Neural progenitor cell (in vitro differentiated cells): ENCODE measurements around the gene SKAP2.

Experiments used
- CTCF ChIP-seq: fragments of 200-600 bp; sonication (generic); IDR thresholded peaks from 2 replicates; pipeline ENCODE4 v1.5.1; 2017; ENCODE audit warnings: antibody characterized with exemption, mild to moderate bottlenecking
- EZH2 ChIP-seq: fragments of 200-600 bp; sonication (generic); IDR thresholded peaks from 2 replicates; pipeline ENCODE4 v1.6.1; 2017; ENCODE audit warnings: antibody characterized with exemption, mild to moderate bottlenecking, moderate library complexity
- EZH2phosphoT487 ChIP-seq: fragments of 200-600 bp; sonication (generic); IDR thresholded peaks from 2 replicates; pipeline ENCODE4 v1.6.1; 2017; ENCODE audit warnings: antibody characterized with exemption

GRCh38 chr7:26645121-26645520 lies 219.3 kb downstream of the SKAP2 start:
- TF ChIP-seq EZH2 (no peak), CTCF (no peak), EZH2phosphoT487 (no peak)
